OCI-M2 (cell line): ENCODE results near the gene ATRN.
"Not testable (repeated sequence)": the region's sequence is repeated elsewhere in the genome, so short reads cannot be mapped to it uniquely, and the experiment has no call there.

ENCODE experiments used
- DNase-seq: peaks from one replicate; lab custom pipeline; 2025; ENCODE audit not compliant: unreplicated experiment; lab: John Stamatoyannopoulos, UW

The ATRN gene

DNA sequence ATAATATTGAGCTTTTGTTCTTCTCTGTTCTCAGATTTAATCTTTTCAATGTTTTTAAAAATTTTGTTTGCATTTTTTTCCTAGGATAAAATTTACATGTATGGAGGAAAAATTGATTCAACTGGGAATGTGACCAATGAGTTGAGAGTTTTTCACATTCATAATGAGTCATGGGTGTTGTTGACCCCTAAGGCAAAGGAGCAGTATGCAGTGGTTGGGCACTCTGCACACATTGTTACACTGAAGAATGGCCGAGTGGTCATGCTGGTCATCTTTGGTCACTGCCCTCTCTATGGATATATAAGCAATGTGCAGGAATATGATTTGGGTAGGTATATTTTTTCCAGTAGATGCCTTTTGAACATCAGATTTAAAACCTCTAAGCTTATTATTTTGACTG lies 89.8 kb downstream of the ATRN start:
- DNase-seq = no peak

DNA sequence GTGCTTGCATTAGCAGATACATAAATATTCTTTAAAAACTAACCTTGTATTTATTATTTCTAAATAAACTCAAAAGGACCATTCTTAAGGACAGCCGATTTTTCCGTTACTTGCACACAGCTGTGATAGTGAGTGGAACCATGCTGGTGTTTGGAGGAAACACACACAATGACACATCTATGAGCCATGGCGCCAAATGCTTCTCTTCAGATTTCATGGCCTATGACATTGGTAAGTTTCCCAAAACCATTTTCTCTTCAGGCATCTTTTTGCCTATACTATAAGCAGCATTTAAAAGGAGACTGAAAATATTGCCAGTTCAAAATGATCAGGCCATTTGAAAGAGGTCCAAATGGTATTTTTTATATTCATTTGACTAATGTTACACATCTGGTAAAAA lies 92.3 kb downstream of the ATRN start:
- DNase-seq = no peak

DNA sequence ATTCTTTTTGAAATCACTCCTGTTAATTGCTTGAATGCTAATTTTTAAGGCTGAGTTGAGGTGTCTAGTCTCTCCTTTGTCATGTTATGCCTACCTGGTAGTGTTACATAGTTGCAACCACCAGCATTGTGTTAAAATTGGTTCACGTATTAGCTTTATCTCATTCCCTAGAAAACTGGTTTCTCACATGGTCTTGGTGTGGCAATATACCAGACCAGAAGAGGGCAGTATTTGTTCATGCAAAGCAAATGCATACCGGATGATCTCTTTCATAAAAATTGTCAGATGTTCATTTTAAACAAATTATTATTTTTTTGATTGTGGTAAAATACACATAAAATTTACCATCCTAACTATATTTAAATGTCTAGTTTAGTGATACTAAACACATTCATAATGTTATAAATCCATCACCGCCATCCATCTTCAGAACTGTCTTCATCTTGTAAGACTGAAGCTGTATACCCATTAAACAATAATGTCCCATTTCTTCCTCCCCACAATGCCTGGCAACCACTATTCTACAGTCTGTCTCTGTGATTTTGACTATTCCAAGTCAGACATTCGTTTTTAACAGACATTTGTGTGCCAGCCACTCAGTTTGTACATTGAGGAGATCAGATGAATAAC lies 92.8 kb downstream of the ATRN start:
- peak; percentile 32 for DNase-seq

DNA sequence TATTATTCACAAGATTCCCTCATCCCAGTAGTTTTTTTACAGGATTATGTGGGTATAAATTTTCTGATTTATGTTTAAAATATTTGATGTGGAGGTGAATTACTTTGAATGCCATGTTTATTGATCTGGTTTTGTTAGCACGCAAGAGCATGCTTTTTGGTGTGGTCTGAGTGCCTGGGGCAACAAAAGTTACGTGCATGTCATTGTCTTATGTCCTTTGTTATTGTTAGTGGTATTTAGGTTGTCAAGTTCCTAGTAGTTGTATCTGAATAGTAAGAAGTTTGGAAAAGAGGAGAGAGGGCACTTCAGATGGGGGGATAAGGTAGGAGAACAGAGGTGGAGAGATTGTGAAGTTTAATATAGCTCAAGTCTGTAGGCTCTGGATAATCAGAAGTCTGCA lies 95.0 kb downstream of the ATRN start:
- no peak for DNase-seq

DNA sequence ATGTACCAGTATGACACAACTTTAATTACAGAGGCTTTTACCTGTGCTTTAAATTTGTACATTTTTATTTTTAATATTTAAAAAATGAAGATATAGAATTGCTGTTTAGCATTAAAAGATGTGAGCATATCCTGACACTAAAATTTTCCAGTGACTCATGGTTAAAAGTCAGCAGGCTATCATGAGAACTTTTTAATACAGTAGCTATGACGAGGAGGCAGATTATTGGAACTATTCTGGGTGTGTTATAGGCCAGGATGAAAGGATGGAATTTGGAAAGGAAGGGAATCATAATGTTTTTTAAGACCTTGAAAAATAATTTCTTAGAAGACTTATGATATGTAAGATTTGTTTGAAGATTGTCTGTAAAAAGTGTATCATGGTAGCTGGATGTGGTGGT lies 101.3 kb downstream of the ATRN start:
- no peak for DNase-seq

DNA sequence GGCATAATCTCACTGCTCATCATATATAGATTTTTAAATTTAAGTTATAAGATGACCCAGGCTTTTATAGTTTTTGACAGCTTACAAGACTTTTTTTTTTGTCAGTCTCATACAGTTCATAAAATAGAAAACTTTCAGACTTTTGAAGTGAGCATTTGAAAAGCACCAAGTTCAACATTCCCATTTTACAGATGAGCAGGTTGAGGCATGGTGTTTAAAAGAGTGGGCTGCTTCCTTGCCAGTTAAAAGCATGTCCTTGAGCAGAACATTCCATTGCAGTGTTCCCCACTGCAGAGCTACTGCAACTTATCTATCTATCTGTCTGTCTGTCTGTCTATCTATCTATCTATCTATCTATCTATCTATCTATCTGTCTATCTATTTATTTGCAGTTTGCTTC lies 105.5 kb downstream of the ATRN start:
- no peak for DNase-seq

DNA sequence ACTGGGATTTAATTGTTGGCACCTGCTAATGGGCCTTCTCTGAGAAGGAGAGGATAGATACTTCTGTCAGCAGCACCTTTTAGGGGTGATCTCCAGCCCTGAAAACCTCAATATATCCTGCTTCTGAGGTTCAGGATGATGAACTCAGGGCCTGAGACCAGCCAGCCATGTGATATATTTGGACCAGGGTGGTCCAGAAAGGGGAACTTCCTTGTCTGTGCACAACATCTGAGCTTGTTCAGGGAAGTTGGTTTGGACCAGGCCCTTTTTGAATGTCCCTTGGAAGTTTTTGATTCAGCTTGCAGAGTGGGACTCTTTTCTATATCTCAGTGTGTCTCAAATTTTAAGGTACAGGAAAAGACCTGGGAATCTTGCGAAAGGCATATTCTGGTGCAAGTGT lies 106.5 kb downstream of the ATRN start:
- no peak for DNase-seq

DNA sequence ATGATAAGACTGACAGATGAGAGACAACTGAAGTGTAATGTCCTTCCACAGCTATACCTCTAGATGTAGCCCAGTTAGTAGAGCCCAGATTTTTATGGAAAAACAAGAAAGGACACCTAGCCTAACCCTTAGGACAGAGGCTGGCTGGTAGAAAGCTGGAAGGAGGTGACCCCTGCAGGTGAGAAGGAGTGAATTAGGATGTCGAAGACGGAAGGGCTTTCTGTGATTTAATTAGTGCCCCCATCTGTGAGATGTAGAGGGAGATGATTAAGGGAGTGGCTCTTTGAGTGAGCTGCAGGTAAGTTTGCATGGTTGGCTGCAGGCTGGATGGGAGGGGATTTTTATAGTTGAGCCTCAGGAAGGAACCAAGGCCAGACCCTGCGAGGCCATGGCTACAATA lies 109.6 kb downstream of the ATRN start:
- DNase-seq = no peak

DNA sequence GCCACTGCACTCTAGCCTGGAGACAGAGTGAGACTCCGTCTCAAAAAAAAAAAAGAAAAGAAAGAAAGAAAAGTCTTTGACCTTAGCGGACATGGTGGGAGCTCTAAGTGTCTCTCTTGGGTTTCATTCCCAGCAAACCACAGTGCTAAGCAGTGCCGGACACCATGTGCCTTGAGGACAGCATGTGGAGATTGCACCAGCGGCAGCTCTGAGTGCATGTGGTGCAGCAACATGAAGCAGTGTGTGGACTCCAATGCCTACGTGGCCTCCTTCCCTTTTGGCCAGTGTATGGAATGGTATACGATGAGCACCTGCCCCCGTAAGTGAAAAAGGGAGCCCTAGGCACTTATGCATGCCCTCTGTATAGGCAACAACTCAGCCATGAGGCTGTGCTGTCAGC lies 112.9 kb downstream of the ATRN start:
- DNase-seq = no peak

DNA sequence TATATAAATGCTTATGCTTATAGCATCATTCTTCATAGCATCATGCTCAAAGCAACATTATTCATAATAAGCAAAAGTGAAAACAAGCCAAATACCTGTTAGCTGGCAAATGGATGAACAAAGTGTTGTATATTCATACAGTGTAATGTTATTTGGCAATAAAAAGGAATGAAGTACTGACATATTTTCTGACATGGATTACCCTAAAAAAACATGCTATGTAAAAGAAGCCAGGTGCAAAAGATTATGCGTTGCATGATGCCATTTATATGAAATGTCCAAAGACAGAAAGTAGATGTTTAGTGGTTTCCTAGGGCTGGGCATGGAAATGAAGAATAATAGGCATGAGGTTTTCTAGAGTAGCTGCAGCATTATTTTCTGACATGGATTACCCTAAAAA lies 115.3 kb downstream of the ATRN start:
- no peak for DNase-seq

DNA sequence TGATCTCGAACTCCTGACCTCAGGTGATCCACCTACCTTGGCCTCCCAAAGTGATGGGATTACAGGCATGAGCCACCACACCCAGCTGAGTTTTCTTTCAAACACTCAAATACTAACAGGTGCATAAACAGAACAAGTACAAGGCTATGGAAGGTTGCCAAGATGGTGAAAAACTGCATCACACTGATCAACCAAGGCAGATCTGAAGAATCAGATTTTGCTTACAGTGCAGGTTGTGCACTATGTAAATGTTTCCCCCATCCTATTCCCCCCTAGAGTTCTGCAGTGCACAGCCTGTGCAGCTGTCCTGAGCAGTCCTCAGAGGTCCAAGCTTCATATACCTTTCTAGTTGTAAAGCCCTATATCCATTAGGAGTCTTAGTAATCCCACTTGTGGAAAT lies 119.3 kb downstream of the ATRN start:
- no peak for DNase-seq

DNA sequence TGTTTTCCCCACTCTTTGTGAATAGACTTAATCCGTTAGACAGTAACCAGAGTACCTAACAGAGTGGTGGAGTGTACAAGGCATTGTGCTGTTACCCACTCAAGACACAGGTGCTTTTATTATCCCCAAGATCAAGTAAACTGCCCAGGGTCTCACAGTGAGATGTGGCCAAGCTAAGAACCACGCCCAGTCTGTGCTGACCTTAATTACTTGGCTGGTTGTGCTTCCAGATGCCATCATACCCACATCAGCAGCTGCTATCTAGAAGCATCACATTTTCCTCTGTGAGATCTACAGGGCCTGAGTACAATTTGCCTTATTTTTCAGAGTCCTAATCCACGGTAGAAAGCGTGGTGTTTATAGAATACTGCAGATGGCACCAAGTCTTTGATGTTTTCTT lies 122.1 kb downstream of the ATRN start:
- no peak for DNase-seq

DNA sequence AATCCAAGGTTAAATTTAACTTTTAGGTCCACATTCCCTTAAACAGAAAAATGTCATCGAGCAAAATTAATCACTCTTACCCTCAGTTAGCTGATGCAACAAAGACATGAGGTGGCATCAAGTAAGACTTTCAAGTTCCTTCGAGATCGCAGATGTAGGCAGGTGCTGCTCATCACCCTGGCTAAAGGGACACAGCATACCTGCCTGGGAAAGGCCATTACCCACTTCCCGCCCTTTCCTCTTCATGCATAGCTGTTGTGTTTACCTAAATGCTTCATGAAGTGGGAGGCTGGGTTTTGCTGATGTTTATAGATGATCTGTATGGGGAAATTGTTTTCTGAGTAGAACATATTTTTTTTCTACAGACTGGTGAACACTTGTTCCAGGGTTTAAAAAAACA lies 124.7 kb downstream of the ATRN start:
- no peak for DNase-seq

DNA sequence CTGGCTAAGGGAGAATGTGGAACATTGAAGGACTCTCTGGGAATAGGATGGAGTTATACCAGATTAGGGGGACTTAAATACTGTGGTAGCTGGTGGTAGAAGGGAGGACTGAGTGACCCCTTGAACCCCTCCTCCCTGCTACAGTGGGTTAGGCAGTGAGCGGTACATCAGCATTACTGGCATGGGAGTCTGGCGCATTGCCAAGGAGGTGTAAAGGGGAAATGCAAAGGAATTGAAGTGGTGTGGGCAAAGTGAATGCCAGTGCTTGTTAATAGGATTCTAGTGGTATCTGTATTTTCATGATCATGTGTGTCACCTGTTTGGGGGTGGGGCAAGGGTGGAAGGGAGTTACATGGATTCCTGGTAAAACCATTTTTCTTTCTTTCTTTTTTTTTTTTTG lies 132.3 kb downstream of the ATRN start:
- DNase-seq = no peak

DNA sequence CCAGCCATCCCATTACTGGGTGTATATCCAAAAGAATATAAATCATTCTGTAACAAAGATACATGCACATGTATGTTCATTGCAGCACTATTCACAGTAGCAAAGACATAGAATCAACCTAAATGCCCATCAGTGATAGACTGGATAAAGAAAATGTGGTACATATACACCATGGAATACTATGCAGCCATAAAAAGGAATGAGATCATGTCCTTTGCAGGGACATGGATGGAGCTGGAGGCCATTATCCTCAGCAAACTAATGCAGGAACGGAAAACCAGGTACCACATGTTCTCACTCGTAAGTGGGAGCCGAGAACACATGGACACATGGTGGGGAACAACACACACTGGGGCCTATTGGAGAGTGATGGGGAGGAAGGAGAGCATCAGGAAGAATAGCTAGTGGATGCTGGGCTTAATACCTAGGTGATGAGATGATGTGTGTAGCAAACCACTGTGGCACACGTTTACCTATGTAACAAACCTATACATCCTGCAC lies 134.6 kb downstream of the ATRN start:
- DNase-seq = not testable (repeated sequence)

DNA sequence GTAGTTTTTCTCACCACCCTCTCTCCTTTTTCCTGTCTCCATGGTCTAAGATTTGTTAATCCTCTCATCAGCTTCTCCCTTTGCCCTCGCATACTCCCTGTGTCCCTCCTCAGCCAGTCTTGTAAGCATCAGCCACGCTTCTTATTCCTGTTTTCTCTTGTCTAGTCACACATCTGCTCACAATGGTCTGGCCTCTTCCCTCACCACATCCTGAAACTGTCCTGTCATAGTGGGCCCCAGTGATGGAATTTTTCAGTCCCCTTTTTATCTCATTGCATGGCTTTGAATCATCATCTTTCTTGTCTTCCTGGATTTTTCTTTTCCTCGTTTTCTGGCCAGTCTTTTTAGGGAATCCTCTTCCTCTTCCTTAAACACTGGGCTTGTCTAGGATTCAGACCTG lies 135.2 kb downstream of the ATRN start:
- DNase-seq = no peak

DNA sequence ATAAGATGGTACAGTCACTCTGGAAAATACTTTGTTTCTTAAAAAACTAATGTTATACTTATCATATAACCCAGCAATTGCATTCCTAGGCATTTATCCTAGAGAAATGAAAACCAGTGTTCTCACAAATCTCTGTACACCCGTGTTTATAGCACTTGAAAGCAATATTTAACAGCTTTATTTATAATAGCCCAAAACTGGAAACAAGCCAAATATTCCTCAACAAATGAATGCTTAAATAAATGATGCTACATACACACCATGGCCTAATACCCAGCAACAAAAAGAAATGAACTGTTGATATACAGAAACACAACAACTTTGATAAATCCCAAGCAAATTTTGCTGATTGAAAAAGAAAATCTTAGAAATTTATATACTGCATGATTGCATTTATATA lies 141.1 kb downstream of the ATRN start:
- no peak for DNase-seq

DNA sequence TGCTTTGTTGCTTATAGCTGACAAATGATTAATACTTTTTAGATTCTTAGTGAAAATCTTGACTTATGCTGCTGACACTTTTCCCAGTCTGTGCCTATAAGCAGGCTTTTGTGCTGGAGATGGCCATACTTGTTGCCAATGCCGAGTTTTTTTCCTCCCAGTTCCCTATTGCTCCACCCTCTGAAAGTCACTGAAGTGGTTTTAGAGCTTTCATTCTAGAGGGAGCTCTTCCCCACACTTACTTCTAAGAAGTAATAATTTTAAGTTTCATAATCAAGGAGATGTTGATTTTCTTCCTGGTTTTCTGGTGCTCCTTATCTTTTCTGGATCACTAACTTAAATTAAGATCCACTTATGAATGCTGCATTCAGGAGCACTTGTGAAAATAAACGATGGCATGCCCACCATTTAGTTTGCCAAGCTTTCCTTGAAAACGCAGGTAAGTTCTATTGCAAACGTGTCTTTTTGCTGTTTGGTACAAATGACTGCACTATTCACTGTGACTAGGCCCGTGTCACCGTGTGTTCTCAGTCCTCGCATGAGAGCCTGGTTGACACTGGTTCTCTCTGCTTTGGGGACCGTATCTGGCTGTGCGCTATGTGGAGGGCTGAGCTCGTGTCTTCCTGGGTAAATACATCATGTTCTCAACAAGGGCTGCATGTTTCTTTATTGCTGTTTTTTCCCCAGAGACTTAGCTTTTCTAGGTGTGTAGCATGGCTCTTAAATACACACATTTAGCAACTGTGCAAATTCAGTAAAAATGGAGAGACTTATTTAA lies 142.2 kb downstream of the ATRN start:
- DNase-seq = no peak

DNA sequence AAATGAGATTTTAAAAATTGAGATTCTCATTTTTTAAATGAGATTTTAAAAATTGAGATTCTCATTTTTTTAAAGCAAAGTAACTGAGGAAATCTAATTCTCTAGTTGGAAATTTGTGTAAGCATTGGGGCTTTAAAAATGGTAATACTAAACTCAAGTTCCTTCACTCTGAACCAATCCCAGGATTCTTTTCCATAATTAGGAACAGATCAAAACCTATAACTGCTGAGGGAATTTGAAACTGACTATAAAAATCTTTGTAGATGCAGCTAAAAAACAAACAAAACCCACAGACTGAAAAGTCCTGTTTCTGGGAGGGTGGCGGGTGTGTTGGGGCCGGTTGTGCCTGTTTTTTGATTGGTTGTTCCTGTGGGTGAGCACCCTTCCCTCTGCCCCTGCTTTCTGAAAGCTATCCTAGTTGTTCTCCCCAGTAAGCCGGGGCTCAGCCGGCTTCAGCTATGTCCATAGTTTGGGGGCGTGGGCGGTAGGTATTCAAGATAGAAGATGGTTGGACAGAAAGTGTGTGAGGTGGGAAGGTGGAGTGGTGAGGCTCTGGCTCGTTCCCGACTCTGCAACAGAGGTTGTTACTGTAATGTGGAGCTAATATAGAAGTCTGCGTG lies 143.1 kb downstream of the ATRN start:
- DNase-seq = no peak

DNA sequence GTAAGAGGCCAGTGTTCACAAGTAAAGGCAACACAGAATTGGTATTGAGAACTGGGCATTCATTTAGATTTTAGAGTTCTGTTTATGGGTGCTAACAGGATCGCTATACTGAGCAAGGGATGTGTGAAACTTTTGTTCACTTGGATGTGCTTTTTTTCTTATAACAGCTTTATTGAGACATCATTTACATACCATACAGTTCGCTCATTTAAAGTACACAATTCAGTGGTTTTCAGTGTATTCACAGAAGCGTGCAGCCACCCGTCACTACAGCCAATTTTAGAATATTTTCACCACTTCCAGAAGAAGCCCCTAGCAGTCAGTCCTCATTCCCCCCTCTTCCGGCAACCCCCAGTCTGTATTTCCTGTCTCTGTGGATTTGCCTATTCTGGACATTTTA lies 143.6 kb downstream of the ATRN start:
- DNase-seq = no peak

DNA sequence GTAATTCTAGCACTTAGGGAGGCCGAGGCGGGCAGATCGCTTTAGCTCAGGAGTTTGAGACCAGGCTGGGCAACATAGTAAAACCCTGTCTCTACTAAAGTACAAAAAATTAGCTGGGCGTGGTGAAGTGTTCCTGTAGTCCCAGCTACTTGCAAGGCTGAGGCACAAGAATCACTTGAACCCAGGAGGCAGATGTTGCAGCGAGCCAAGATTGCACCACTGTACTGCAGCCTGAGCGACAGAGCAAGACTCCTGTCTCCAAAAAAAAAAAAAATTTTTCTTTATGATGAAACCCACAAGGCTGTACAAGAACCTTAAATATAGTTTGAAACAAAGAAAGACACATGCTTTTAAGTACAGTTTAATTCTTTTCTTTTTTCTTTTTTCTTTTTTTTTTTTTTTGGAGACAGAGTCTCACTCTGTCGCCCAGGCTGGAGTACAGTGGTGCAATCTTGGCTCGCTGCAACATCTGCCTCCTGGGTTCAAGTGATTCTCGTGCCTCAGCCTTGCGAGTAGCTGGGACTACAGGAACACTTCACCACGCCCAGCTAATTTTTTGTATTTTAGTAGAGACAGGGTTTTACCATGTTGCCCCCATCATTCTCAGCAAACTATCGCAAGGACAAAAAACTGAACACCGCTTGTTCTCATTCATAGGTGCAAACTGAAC lies 144.5 kb downstream of the ATRN start:
- not testable (repeated sequence) for DNase-seq

DNA sequence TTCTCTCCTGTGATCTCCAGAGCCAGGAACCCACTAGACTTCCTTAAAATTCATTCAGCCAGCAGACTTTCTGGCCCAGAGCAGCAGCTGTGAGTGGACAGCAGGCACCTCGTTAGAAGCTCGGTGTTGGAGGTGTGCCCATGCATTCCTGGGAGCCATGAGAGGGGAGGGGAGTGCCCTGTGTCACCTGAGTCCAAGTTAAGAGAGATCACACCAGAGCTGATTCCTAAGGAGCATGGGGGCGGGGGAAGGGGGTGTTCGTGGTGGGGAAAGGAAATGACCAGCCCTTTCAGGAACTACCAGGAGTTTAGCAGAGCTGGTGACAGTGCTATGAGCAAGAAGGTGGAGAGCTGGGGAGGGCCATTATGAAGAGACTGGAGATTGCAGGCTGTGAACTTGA lies 145.4 kb downstream of the ATRN start:
- DNase-seq = no peak
